OCI-LY7 (cell line): Measurements from ENCODE around the gene ANKMY1. TPM values are rescaled to one million over a fixed set of nuclear protein-coding genes. Genes with fewer than 3 reads are reported as not detected.

Source experiments
- BruUV-seq: library from RNA; stranded (reverse); fragments of 400-500 nt; replicated peaks from 2 replicates; lab custom pipeline; 2021; lab: Mats Ljungman, UMichigan
- CTCF ChIA-PET: fragments of 300-600 bp; sonication (Branson Sonifier 250); formaldehyde crosslinking; loops from one replicate; lab custom pipeline; 2022; ENCODE audit warnings: antibody characterized with exemption; ENCODE audit not compliant: unreplicated experiment; lab: Charles Lee
- POLR2A ChIA-PET: fragments of 300-600 bp; sonication (Branson Sonifier 250); formaldehyde crosslinking; loops from one replicate; lab custom pipeline; 2022; ENCODE audit warnings: antibody characterized with exemption; lab: Charles Lee
- DNase-seq: peaks from one replicate; pipeline ENCODE4 v3.0.0-alpha.2; 2015; ENCODE audit warnings: low spot score
- H2AFZ ChIP-seq: fragments of 200-600 bp; sonication (generic), shearing (Covaris generic); 2 replicates; pipeline ENCODE4 v1.6.1; 2014; ENCODE audit warnings: mild to moderate bottlenecking, antibody characterized with exemption, low read length, moderate library complexity
- H3K27ac ChIP-seq: fragments of 200-600 bp; sonication (generic); 2 replicates; pipeline ENCODE4 v1.5.1; 2014; ENCODE audit warnings: mixed run types, low read depth, mild to moderate bottlenecking, moderate library complexity, low read length, inconsistent platforms; ENCODE audit not compliant: poor library complexity, severe bottlenecking
- H3K36me3 ChIP-seq: fragments of 200-600 bp; sonication (generic); 2 replicates; pipeline ENCODE4 v1.6.1; 2014; ENCODE audit warnings: mild to moderate bottlenecking, antibody characterized with exemption, low read length, moderate library complexity, mixed read lengths; ENCODE audit not compliant: insufficient read depth
- H3K4me1 ChIP-seq: fragments of 200-600 bp; sonication (generic); 2 replicates; pipeline ENCODE4 v1.5.1; 2014; ENCODE audit warnings: mild to moderate bottlenecking, low read length; ENCODE audit not compliant: insufficient read depth, poor library complexity, severe bottlenecking
- H3K4me2 ChIP-seq: fragments of 200-600 bp; sonication (generic); 2 replicates; pipeline ENCODE4 v1.6.1; 2014; ENCODE audit warnings: mild to moderate bottlenecking, low read length
- H3K4me3 ChIP-seq: fragments of 200-600 bp; sonication (generic); 2 replicates; pipeline ENCODE4 v1.5.1; 2014; ENCODE audit warnings: mild to moderate bottlenecking, low read depth, low read length; ENCODE audit not compliant: poor library complexity, severe bottlenecking
- H3K79me2 ChIP-seq: fragments of 200-600 bp; sonication (generic); 2 replicates; pipeline ENCODE4 v1.6.1; 2016; ENCODE audit warnings: low read depth, mild to moderate bottlenecking, low read length, moderate library complexity, mixed read lengths; ENCODE audit not compliant: insufficient read depth
- H3K9me2 ChIP-seq: fragments of 200-600 bp; sonication (generic); 2 replicates; pipeline ENCODE4 v1.6.1; 2016; ENCODE audit warnings: mild to moderate bottlenecking, low read length, mixed read lengths; ENCODE audit not compliant: insufficient read depth
- H3K9me3 ChIP-seq: fragments of 200-600 bp; sonication (generic); 2 replicates; pipeline ENCODE4 v1.6.1; 2014; ENCODE audit warnings: mild to moderate bottlenecking, mixed run types, low read length, mixed read lengths
- H4K20me1 ChIP-seq: fragments of 200-600 bp; sonication (generic); 2 replicates; pipeline ENCODE4 v1.6.1; 2014; ENCODE audit warnings: mild to moderate bottlenecking, antibody characterized with exemption, low read length, moderate library complexity, mixed read lengths; ENCODE audit not compliant: insufficient read depth
- CTCF ChIP-seq: fragments of 200-600 bp; sonication (generic); conservative IDR thresholded peaks from 2 replicates; pipeline ENCODE4 v1.5.1; 2014; ENCODE audit warnings: mild to moderate bottlenecking, antibody characterized with exemption, low read length, moderate library complexity, mixed read lengths
- EZH2phosphoT487 ChIP-seq: fragments of 200-600 bp; sonication (generic); IDR thresholded peaks from 2 replicates; pipeline ENCODE4 v1.6.1; 2018; ENCODE audit warnings: low read depth, borderline replicate concordance, mild to moderate bottlenecking, mixed run types, antibody characterized with exemption, low read length, moderate library complexity, mixed read lengths
- intact Hi-C: fragments of 100-400 bp; cut with micrococcal nuclease; formaldehyde crosslinking; loops from one replicate; pipeline ENCODE4 v1.10.0; 2022; ENCODE audit not compliant: unreplicated experiment
- total RNA-seq, 2 experiments: library from RNA; depleted of rRNA in 1 of 2; stranded (reverse); fragments of >200 nt in 1 of 2; shearing (Covaris generic) in 1 of 2; gene quantifications; 2 replicates each; pipeline ENCODE4 v1.2.3, GENCODE V29; 2014 to 2022

Gene ANKMY1
- total RNA-seq, 2 experiments from 2014 or later: 30.6 to 65.9 TPM

GRCh38 chr2:240446664-240447175 lies 111.1 kb downstream of the ANKMY1 start:
- TF ChIP-seq CTCF (no peak), EZH2phosphoT487 (no peak)
- Histone ChIP-seq H3K4me3 (no peak overlapping the region), H3K4me1 (no peaks in the 10 kb centered on the region), H3K79me2 (no peaks in the 10 kb centered on the region), H4K20me1 (no peaks in the 10 kb centered on the region), H3K27ac (no peak overlapping the region), H3K9me2 (no peaks in the 10 kb centered on the region), H2AFZ (no peak overlapping the region), H3K9me3 (no peaks in the 10 kb centered on the region), H3K36me3 (no peaks in the 10 kb centered on the region), H3K4me2 (no peak overlapping the region)
- no TSS peak for BruUV-seq
- intact Hi-C loops: no loop called here
- DNase-seq: no peak
- POLR2A ChIA-PET: no interaction called here
- CTCF ChIA-PET: no interaction called here

GRCh38 chr2:240445961-240446663 lies 111.7 kb downstream of the ANKMY1 start:
- no peaks in the 10 kb centered on the region for H3K9me2 ChIP-seq
- H3K4me2 ChIP-seq: no peak overlapping the region
- no peaks in the 10 kb centered on the region for H3K9me3 ChIP-seq
- H4K20me1 ChIP-seq: no peaks in the 10 kb centered on the region
- no peak for DNase-seq
- no peak overlapping the region for H3K4me3 ChIP-seq
- intact Hi-C loops: no loop called here
- no TSS peak for BruUV-seq
- no peaks in the 10 kb centered on the region for H3K4me1 ChIP-seq
- no peaks in the 10 kb centered on the region for H3K36me3 ChIP-seq
- CTCF ChIA-PET: no interaction called here
- H2AFZ ChIP-seq: no peak overlapping the region
- TF ChIP-seq CTCF (no peak), EZH2phosphoT487 (no peak)
- POLR2A ChIA-PET: interaction anchor here (0.6 kb wide), 1 partner anchor 105 kb away, joined by 3 read pairs; no protein-coding TSS in a partner anchor
- no peaks in the 10 kb centered on the region for H3K79me2 ChIP-seq
- no peak overlapping the region for H3K27ac ChIP-seq

GRCh38 chr2:240444464-240444863 lies 113.3 kb downstream of the ANKMY1 start:
- no TSS peak for BruUV-seq
- Histone ChIP-seq H3K36me3 (no peaks in the 10 kb centered on the region), H3K9me2 (no peaks in the 10 kb centered on the region), H3K79me2 (no peaks in the 10 kb centered on the region), H3K4me3 (no peak overlapping the region), H3K4me2 (no peak overlapping the region), H2AFZ (no peak overlapping the region), H4K20me1 (no peaks in the 10 kb centered on the region), H3K4me1 (no peaks in the 10 kb centered on the region), H3K27ac (no peak overlapping the region), H3K9me3 (no peaks in the 10 kb centered on the region)
- TF ChIP-seq EZH2phosphoT487 (no peak), CTCF (no peak)
- CTCF ChIA-PET: no interaction called here
- POLR2A ChIA-PET: no interaction called here
- DNase-seq: no peak
- intact Hi-C loops: no loop called here
